Measurements from ENCODE around the gene HAS3. TPM values are rescaled to one million over a fixed set of nuclear protein-coding genes. Genes with fewer than 3 reads are reported as not detected.
"Not testable (repeated sequence)": the region's sequence is repeated elsewhere in the genome, so short reads cannot be mapped to it uniquely, and the experiment has no call there.

The HAS3 gene
- 1 to 10 TPM; 3.5 to 4.5 (median 4.4) TPM for polyA plus RNA-seq (ENCODE audit: insufficient read length in 3 of 3)

- peak in 1 of 3 donors; percentile 53 for DNase-seq (ENCODE audit: low read depth in 3 of 3, low spot score in 2 of 3)
These were observed at the start of gene HAS3 for GRCh38 chr16:69105501-69106361. Gene HAS3 (plus strand): TSS chr16:69105653. CDS start chr16:69109396, 3,743 bp downstream.

- DNase-seq (ENCODE audit: low read depth in 3 of 3, low spot score in 2 of 3) = no peak
These were observed 49.5 kb upstream of the HAS3 start for GRCh38 chr16:69055980-69056379.

GRCh38 chr16:69056421-69056820, 49.0 kb upstream of the HAS3 start:
- DNase-seq (ENCODE audit: low read depth in 3 of 3, low spot score in 2 of 3) = no peak

- no peak for DNase-seq (ENCODE audit: low read depth in 3 of 3, low spot score in 2 of 3)
These were observed 47.8 kb upstream of the HAS3 start for GRCh38 chr16:69057400-69058378.

- DNase-seq (ENCODE audit: low read depth in 3 of 3, low spot score in 2 of 3) = not testable (repeated sequence)
These were observed 42.0 kb upstream of the HAS3 start for GRCh38 chr16:69063491-69063890.

- DNase-seq (ENCODE audit: low read depth in 3 of 3, low spot score in 2 of 3) = no peak
These were observed 41.2 kb upstream of the HAS3 start for GRCh38 chr16:69064124-69064763.

- DNase-seq (ENCODE audit: low read depth in 3 of 3, low spot score in 2 of 3) = no peak
These were observed 40.6 kb upstream of the HAS3 start for GRCh38 chr16:69064764-69065313.

- DNase-seq (ENCODE audit: low read depth in 3 of 3, low spot score in 2 of 3) = no peak
These were observed 35.9 kb upstream of the HAS3 start for GRCh38 chr16:69069504-69069903.

- DNase-seq (ENCODE audit: low read depth in 3 of 3, low spot score in 2 of 3) = no peak
These were observed 34.4 kb upstream of the HAS3 start for GRCh38 chr16:69071036-69071435.

- no peak for DNase-seq (ENCODE audit: low read depth in 3 of 3, low spot score in 2 of 3)
These were observed 32.8 kb upstream of the HAS3 start for GRCh38 chr16:69072640-69072974.

GRCh38 chr16:69073181-69073702, 32.2 kb upstream of the HAS3 start:
- DNase-seq (ENCODE audit: low read depth in 3 of 3, low spot score in 2 of 3) = no peak

- no peak for DNase-seq (ENCODE audit: low read depth in 3 of 3, low spot score in 2 of 3)
These were observed 28.2 kb upstream of the HAS3 start for GRCh38 chr16:69077251-69077650.

GRCh38 chr16:69078073-69078472, 27.4 kb upstream of the HAS3 start:
- DNase-seq (ENCODE audit: low read depth in 3 of 3, low spot score in 2 of 3) = no peak

- DNase-seq (ENCODE audit: low read depth in 3 of 3, low spot score in 2 of 3) = no peak
These were observed 25.8 kb upstream of the HAS3 start for GRCh38 chr16:69079697-69080096.

GRCh38 chr16:69083306-69083941, 22.0 kb upstream of the HAS3 start:
- DNase-seq (ENCODE audit: low read depth in 3 of 3, low spot score in 2 of 3) = no peak

GRCh38 chr16:69084289-69084688, 21.2 kb upstream of the HAS3 start:
- DNase-seq (ENCODE audit: low read depth in 3 of 3, low spot score in 2 of 3) = no peak

- DNase-seq (ENCODE audit: low read depth in 3 of 3, low spot score in 2 of 3) = no peak
These were observed 20.3 kb upstream of the HAS3 start for GRCh38 chr16:69085032-69085695.

- DNase-seq (ENCODE audit: low read depth in 3 of 3, low spot score in 2 of 3) = no peak
These were observed 18.3 kb upstream of the HAS3 start for GRCh38 chr16:69087161-69087581.

GRCh38 chr16:69088684-69089083, 16.8 kb upstream of the HAS3 start:
- DNase-seq (ENCODE audit: low read depth in 3 of 3, low spot score in 2 of 3) = no peak

All from right renal cortex interstitium (tissue), 3 donors.